Measurements from ENCODE around the gene PHLDA3.

The PHLDA3 gene

GRCh38 chr1:201460814-201461644 is 8.0 kb downstream of the PHLDA3 start:
- no peak for DNase-seq

- DNase-seq: no peak
Observed at GRCh38 chr1:201459775-201460174, 9.2 kb downstream of the PHLDA3 start.

GRCh38 chr1:201459052-201459451 is 9.9 kb downstream of the PHLDA3 start:
- no peak for DNase-seq

GRCh38 chr1:201457508-201457960 is 11.5 kb downstream of the PHLDA3 start:
- no peak for DNase-seq

GRCh38 chr1:201456499-201457309 is 12.3 kb downstream of the PHLDA3 start:
- DNase-seq: no peak

- DNase-seq: no peak
Observed at GRCh38 chr1:201455098-201455497, 13.9 kb downstream of the PHLDA3 start.

GRCh38 chr1:201454608-201455007 is 14.4 kb downstream of the PHLDA3 start:
- no peak for DNase-seq

DNA sequence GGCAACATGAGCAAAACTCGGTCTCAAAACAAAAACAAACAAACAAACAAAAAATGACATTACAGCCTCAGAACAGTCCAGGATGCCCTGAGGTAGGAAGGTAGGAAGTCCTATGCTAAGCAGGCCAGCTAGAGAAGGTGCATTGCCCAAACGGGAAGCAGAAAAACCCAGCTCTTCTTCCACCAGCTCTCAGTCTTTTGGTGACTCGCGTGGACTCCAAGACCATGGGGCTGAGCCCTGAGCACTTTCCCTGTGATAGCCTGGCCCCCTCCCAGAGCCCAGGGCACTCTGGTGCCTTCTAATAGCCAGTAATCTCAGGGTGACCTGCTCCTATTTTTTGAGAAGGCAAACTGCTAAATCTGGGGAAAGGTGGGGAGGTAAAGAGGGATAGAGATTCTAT is 16.1 kb downstream of the PHLDA3 start:
- DNase-seq: no peak

DNA sequence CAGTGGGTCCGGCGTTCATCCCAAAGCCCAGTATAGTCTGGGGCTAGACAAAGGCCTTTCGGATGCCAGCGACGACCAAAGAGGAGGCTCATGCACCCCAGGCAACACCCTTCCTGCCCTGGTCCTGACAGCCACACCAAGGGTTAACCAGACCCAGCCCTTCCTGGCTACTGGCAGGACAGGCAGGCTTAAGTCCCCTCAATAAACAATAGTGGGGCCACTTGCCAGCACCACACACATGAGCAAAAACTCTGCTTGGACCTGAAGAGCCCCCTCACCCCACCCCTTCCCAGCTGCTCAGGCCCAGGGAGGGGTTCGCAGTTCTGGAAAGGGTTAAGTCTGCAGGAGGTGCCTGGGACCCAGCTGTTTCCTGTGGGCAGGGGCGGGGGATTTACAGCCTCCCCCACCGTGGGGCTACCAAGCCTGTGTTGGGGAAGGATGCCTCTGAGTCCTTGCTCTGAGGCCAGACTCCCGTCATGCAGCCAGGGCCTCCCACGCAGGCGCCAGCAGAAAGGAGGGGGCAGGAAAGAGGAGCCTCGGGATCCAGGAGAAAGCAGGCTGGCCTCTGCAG is 18.2 kb downstream of the PHLDA3 start:
- no peak for DNase-seq

- DNase-seq: no peak
Observed at GRCh38 chr1:201448990-201449389, 20.0 kb downstream of the PHLDA3 start.

GRCh38 chr1:201447903-201448871 is 20.8 kb downstream of the PHLDA3 start:
- peak; percentile 59 for DNase-seq

GRCh38 chr1:201445310-201445709 is 23.7 kb downstream of the PHLDA3 start:
- no peak for DNase-seq

DNA sequence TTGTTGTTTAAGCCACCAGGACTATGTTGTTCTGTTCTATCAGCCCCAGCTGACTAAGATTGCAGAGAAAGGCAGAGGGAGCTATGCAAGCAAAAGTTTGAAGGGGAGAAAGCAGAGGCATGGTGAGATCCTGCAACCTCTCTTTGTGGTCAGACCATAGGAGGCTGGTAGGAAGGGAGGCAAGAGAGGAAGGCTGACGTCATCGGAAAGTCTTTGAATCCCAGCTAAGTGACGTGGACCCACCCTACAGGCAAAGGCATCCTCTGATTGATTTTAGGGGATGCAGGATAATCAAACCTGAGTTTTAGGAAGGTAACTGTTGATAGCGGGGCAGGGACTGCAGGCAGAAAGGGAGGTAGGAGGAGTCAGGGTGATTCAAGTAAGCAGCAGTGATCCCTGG is 24.2 kb downstream of the PHLDA3 start:
- DNase-seq: no peak

DNA sequence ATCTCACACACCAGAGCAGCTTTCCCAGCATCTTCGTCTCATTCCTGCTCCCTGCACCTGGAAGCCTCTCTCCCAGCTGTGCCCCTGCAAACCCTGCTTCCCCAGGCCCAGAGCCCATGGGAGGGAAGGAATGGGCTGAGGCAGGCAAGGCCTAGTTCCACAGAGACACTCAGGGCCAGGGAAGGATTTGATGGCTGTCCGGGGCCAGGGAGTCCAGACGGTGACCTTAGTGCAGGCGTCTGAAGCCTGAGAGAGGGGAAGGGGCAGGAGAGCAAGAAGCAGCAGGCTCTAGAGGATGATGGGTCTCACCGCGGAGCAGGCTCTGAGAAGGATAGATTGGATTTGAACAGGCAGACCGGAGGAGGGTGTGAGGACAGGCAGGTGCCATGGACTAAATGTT is 25.2 kb downstream of the PHLDA3 start:
- DNase-seq: no peak

GRCh38 chr1:201436969-201437368 is 32.0 kb downstream of the PHLDA3 start:
- no peak for DNase-seq

DNA sequence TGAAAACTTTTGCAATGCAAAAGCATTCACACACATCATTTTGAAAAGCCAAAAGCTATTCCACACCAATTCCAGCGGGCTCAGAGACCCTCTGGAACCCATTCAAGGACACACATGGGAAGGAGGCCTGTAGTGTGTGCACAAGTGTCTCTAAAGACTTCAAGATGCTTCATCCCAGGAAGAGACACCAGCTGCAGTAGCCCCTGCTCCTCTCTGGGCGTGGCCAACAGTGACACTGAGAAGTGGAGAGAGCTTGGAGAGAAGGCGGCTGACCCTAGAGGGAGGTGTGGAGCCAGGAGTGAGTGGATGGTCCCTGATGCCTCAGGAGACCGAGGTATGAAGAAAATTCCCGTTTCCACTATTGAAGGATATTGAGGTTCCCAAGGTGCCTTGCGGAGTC is 32.6 kb downstream of the PHLDA3 start:
- DNase-seq: no peak

DNA sequence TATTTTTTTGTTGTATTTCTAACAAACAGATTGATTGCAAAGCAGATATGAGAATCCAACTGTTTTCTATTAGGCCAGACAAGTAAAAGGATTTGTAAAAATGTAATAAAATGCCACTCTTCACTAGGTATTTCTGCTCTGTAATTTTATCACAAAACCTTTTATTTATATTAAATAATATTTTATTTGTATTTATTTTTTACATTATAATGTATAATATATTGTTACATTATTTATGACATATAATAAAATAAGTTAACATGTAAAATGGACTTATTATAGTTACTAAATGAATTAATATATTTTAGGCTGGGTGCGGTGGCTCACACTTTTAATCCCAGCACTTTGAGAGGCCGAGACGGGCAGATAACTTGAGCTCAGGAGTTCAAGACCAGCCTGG is 34.7 kb downstream of the PHLDA3 start:
- DNase-seq: no peak

DNA sequence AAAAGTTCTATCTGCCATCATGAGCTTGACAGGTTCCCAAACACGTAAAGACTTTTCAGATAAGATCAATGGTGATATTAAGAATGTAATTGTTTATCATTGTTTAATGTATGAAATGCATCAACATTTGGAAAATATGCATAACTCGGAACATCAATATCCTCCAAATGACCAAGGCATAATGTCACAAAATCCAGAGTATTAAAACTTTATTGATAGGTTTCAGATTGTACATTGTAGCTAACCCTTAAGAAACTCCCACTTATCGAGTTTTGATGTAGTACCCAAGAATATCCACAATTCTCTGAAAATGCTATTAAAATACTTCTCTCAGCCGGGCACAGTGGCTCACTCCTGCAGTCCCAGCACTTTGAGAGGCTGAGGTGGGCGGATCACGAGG is 35.4 kb downstream of the PHLDA3 start:
- DNase-seq: no peak

- no peak for DNase-seq
Observed at GRCh38 chr1:201430776-201431175, 38.2 kb downstream of the PHLDA3 start.

GRCh38 chr1:201429736-201430501 is 39.1 kb downstream of the PHLDA3 start:
- no peak for DNase-seq

- no peak for DNase-seq
Observed at GRCh38 chr1:201427963-201428362, 41.0 kb downstream of the PHLDA3 start.

Measured in CD4-positive, alpha-beta T cell treated with Interleukin-17A for 1 hour (primary cell).